Gastroesophageal sphincter (tissue), 3 donors: ENCODE data around the gene HOXC10.

ENCODE experiments used
- CTCF ChIP-seq, 4 experiments: fragments of 200-600 bp in 2 of 4; fragments of 450-650 bp in 2 of 4; sonication (generic) in 1 of 4; IDR thresholded peaks; one replicate each; pipeline ENCODE4 v1.5.1; 2017 to 2019; ENCODE audit warnings: antibody characterized with exemption in 4 of 4, mild to moderate bottlenecking in 2 of 4, moderate library complexity in 2 of 4
- EP300 ChIP-seq: sonication (generic); formaldehyde crosslinking; IDR thresholded peaks from one replicate; pipeline ENCODE4 v1.6.1; 2017; ENCODE audit warnings: antibody characterized with exemption, mild to moderate bottlenecking
- POLR2A ChIP-seq, 2 donors: fragments of 450-650 bp; IDR thresholded peaks; one replicate each; pipeline ENCODE4 v1.6.1; 2017; ENCODE audit warnings: antibody characterized with exemption in 2 of 2, mild to moderate bottlenecking in 2 of 2, moderate library complexity in 1 of 2

GRCh38 chr12:53976823-53977595 lies 7.9 kb upstream of the HOXC10 start:
- TF ChIP-seq CTCF (IDR thresholded peaks at IDR 0.05) (no peak), EP300 (no peak), POLR2A (IDR thresholded peaks at IDR 0.05) (no peak)
